Stimulated activated naive CD8-positive, alpha-beta T cell treated with anti-CD3 and anti-CD28 coated beads, Interleukin-15, amount 100 ng/mL, for 72 hours (primary cell): Measurements from ENCODE around the gene SLC3A2.
"Not testable (repeated sequence)": the region's sequence is repeated elsewhere in the genome, so short reads cannot be mapped to it uniquely, and the experiment has no call there.

Experiments used
- ATAC-seq: fragments of 150-1000 bp; cut with Tn5 transposase; 2 replicates; pipeline ENCODE4 v1.10.0; 2021; ENCODE audit warnings: mild to moderate bottlenecking, moderate library complexity
- DNase-seq, 2 donors: peaks; one replicate each; pipeline ENCODE4 v3.0.0; 2021 to 2022
- H3K27ac Mint-ChIP-seq, 2 donors: one replicate each; pipeline ENCODE4 v1.8.0; 2022; ENCODE audit warnings: mild to moderate bottlenecking in 2 of 2, mixed read lengths in 2 of 2, moderate library complexity in 2 of 2
- H3K27me3 Mint-ChIP-seq: one replicate; pipeline ENCODE4 v1.8.0; 2022; ENCODE audit warnings: mixed read lengths
- H3K4me1 Mint-ChIP-seq: one replicate; pipeline ENCODE4 v1.8.0; 2022; ENCODE audit warnings: mild to moderate bottlenecking, mixed read lengths
- H3K4me3 Mint-ChIP-seq, 2 donors: one replicate each; pipeline ENCODE4 v1.8.0; 2022; ENCODE audit warnings: mild to moderate bottlenecking in 2 of 2, mixed read lengths in 2 of 2, moderate library complexity in 1 of 2
- H3K9me3 Mint-ChIP-seq, 2 donors: one replicate each; pipeline ENCODE4 v1.8.0; 2022; ENCODE audit warnings: mixed read lengths in 2 of 2

The SLC3A2 gene

GRCh38 chr11:62925308-62925707 lies 44.6 kb downstream of the SLC3A2 start:
- no peak overlapping the region for H3K27ac Mint-ChIP-seq
- peak overlapping the region; percentile 46 to 76 for H3K4me3 Mint-ChIP-seq
- ATAC-seq (no peak), DNase-seq (no peak)
- H3K27me3 Mint-ChIP-seq: peaks cover 92% of the 10 kb centered on the region
- H3K4me1 Mint-ChIP-seq: peaks cover 45% of the 10 kb centered on the region
- H3K9me3 Mint-ChIP-seq: no peaks in the 10 kb centered on the region

- Mint-ChIP-seq H3K4me3 (peak overlapping the region; percentile 46 to 76), H3K4me1 (peaks cover 45% of the 10 kb centered on the region), H3K27ac (no peak overlapping the region), H3K27me3 (peaks cover 92% of the 10 kb centered on the region), H3K9me3 (no peaks in the 10 kb centered on the region)
- DNase-seq: no peak
- no peak for ATAC-seq
Measured at GRCh38 chr11:62925745-62926679, 45.3 kb downstream of the SLC3A2 start.

GRCh38 chr11:62926680-62927455 lies 46.2 kb downstream of the SLC3A2 start:
- no peaks in the 10 kb centered on the region for H3K9me3 Mint-ChIP-seq
- peaks cover 92% of the 10 kb centered on the region for H3K27me3 Mint-ChIP-seq
- H3K27ac Mint-ChIP-seq: no peak overlapping the region
- H3K4me1 Mint-ChIP-seq: peaks cover 43% of the 10 kb centered on the region
- DNase-seq (no peak), ATAC-seq (no peak)
- peak overlapping the region in 1 of 2 donors; percentile 76 for H3K4me3 Mint-ChIP-seq

- Mint-ChIP-seq H3K27ac (no peak overlapping the region), H3K27me3 (peaks cover 85% of the 10 kb centered on the region)
Measured at GRCh38 chr11:62928011-62928410, 47.3 kb downstream of the SLC3A2 start.

GRCh38 chr11:62930157-62930556 lies 49.5 kb downstream of the SLC3A2 start:
- ATAC-seq: no peak
- H3K27ac Mint-ChIP-seq: no peak overlapping the region

More at GRCh38 chr11:62928011-62928410, 47.3 kb downstream of the SLC3A2 start:
- ATAC-seq: no peak
- H3K4me3 Mint-ChIP-seq: no peak overlapping the region
- no peaks in the 10 kb centered on the region for H3K9me3 Mint-ChIP-seq
- peaks cover 32% of the 10 kb centered on the region for H3K4me1 Mint-ChIP-seq
- DNase-seq: no peak

GRCh38 chr11:62930666-62931065 lies 50.0 kb downstream of the SLC3A2 start:
- Mint-ChIP-seq H3K27me3 (peaks cover 65% of the 10 kb centered on the region), H3K4me3 (no peak overlapping the region), H3K9me3 (no peaks in the 10 kb centered on the region), H3K4me1 (peaks cover 13% of the 10 kb centered on the region), H3K27ac (no peak overlapping the region)
- ATAC-seq (no peak), DNase-seq (no peak)

More at GRCh38 chr11:62930157-62930556, 49.5 kb downstream of the SLC3A2 start:
- no peaks in the 10 kb centered on the region for H3K9me3 Mint-ChIP-seq
- no peak overlapping the region for H3K4me3 Mint-ChIP-seq
- peaks cover 18% of the 10 kb centered on the region for H3K4me1 Mint-ChIP-seq
- peaks cover 70% of the 10 kb centered on the region for H3K27me3 Mint-ChIP-seq
- DNase-seq: no peak

GRCh38 chr11:62931499-62932278 lies 51.0 kb downstream of the SLC3A2 start:
- Mint-ChIP-seq H3K27ac (no peak overlapping the region), H3K9me3 (no peaks in the 10 kb centered on the region), H3K27me3 (peaks cover 55% of the 10 kb centered on the region), H3K4me1 (peaks cover 3% of the 10 kb centered on the region), H3K4me3 (no peak overlapping the region)
- no peak for ATAC-seq
- DNase-seq: no peak

GRCh38 chr11:62933285-62933684 lies 52.6 kb downstream of the SLC3A2 start:
- peaks cover 8 to 11% of the 10 kb centered on the region in 2 donors for H3K9me3 Mint-ChIP-seq
- DNase-seq: no peak
- no peak overlapping the region for H3K4me3 Mint-ChIP-seq
- no peaks in the 10 kb centered on the region for H3K4me1 Mint-ChIP-seq
- H3K27me3 Mint-ChIP-seq: peaks cover 46% of the 10 kb centered on the region
- H3K27ac Mint-ChIP-seq: no peak overlapping the region
- no peak for ATAC-seq

- DNase-seq (no peak), ATAC-seq (no peak)
- H3K4me1 Mint-ChIP-seq: no peaks in the 10 kb centered on the region
- peaks cover 8 to 16% of the 10 kb centered on the region in 2 donors for H3K9me3 Mint-ChIP-seq
- H3K27me3 Mint-ChIP-seq: peaks cover 39% of the 10 kb centered on the region
- no peak overlapping the region for H3K27ac Mint-ChIP-seq
- no peak overlapping the region for H3K4me3 Mint-ChIP-seq
Measured at GRCh38 chr11:62933750-62934495, 53.2 kb downstream of the SLC3A2 start.

- ATAC-seq (no peak), DNase-seq (no peak)
- H3K27ac Mint-ChIP-seq: no peak overlapping the region
- no peak overlapping the region for H3K4me3 Mint-ChIP-seq
- no peaks in the 10 kb centered on the region for H3K4me1 Mint-ChIP-seq
- H3K9me3 Mint-ChIP-seq: peaks cover 8 to 21% of the 10 kb centered on the region in 2 donors
- H3K27me3 Mint-ChIP-seq: peaks cover 34% of the 10 kb centered on the region
Measured at GRCh38 chr11:62934496-62934785, 53.7 kb downstream of the SLC3A2 start.

GRCh38 chr11:62937528-62937927 lies 56.8 kb downstream of the SLC3A2 start:
- not testable (repeated sequence) for H3K27ac Mint-ChIP-seq, H3K4me1 Mint-ChIP-seq, H3K27me3 Mint-ChIP-seq, H3K4me3 Mint-ChIP-seq, DNase-seq, ATAC-seq
- peaks cover 8 to 22% of the 10 kb centered on the region in 2 donors for H3K9me3 Mint-ChIP-seq
